ENCODE measurements around the gene KLHL42. TPM values are rescaled to one million over a fixed set of nuclear protein-coding genes. Genes with fewer than 3 reads are reported as not detected.

KLHL42 gene
- total RNA-seq: 25.9 and 26.6 TPM in 2 replicates

GRCh38 chr12:27779920-27780611 lies at the start of gene KLHL42, which contains the start of gene MANSC4:
KLHL42 (plus strand) TSS chr12:27780233; CDS start chr12:27780331, 98 bp downstream.
MANSC4 (minus strand) TSS chr12:27780236; CDS start chr12:27771276, 8,960 bp downstream.

Other genes starting within 250 kb of the KLHL42 start
- gene REP15, start 83.8 kb upstream of the KLHL42 start, total RNA-seq: 2.9 and 3.1 TPM in 2 replicates
- gene MRPS35, start 69.4 kb upstream of the KLHL42 start, total RNA-seq: 48.8 and 55.6 TPM in 2 replicates
- gene MANSC4, start within 50 bp of the KLHL42 start, total RNA-seq: not detected in 2 replicates
- 4.2 and 10.2 TPM in 2 replicates for gene PTHLH, start 192.5 kb downstream of the KLHL42 start, total RNA-seq